Measurements from ENCODE around the gene RLBP1.

The RLBP1 gene

DNA sequence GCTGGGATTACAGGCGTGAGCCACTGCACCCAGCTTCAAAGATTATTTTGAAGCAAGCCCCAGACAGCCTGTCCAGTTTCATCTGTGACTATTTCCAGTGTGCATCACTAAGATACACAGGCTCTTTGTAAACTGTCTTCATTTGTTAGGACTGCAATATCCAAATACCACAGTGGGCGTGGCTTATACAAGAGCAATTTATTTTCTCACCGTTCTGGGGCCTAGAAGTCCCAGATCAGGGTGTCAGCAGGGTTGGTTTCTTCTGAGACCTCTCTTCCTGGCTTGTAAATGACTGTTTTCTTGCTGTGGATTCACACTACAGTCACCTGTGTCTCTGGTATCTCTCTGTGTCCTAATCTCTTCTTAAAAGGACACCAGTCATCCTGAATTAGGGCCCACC, 59.7 kb downstream of the RLBP1 start:
- Histone ChIP-seq H3K36me3 (ENCODE audit: control insufficient read depth in 2 of 2, insufficient read depth in 1 of 2, low read length in 2 of 2) (peaks cover 3 to 6% of the 10 kb centered on the region in 2 experiments), H3K9me3 (ENCODE audit: control insufficient read depth, insufficient read depth, low read depth, low read length) (no peaks in the 10 kb centered on the region), H3K27ac (ENCODE audit: extremely low read depth, low read depth, low read length) (no peak overlapping the region), H3K4me3 (ENCODE audit: low read depth, low read length) (no peak overlapping the region), H3K4me1 (ENCODE audit: control insufficient read depth, insufficient read depth, low read length) (peaks cover 13% of the 10 kb centered on the region; the same call in 1 of the 2 replicates)
- ChIA-PET CTCF (interaction anchor here (1.8 to 2.6 kb wide), 2 partner anchors 9 to 10 kb away, joined by 10 to 18 read pairs; no protein-coding TSS in a partner anchor), POLR2A (no interaction called here)
- TF ChIP-seq ZNF514 (tag by site-specific recombination; IDR thresholded peaks at IDR 0.05) (no peak), ZBTB8A (tag by site-specific recombination; IDR thresholded peaks at IDR 0.05) (no peak), GLI2 (tag by site-specific recombination; IDR thresholded peaks at IDR 0.05; ENCODE audit: borderline replicate concordance, low read depth) (no peak), ZNF571 (tag by site-specific recombination; IDR thresholded peaks at IDR 0.05) (no peak), ZNF449 (tag by site-specific recombination; IDR thresholded peaks at IDR 0.05) (no peak)

Measured in HEK293 (cell line).